ENCODE measurements around the gene GPX4.
A peak's percentile ranks its signal among the peaks of the same experiment; 100 is the strongest.

The GPX4 gene

DNA sequence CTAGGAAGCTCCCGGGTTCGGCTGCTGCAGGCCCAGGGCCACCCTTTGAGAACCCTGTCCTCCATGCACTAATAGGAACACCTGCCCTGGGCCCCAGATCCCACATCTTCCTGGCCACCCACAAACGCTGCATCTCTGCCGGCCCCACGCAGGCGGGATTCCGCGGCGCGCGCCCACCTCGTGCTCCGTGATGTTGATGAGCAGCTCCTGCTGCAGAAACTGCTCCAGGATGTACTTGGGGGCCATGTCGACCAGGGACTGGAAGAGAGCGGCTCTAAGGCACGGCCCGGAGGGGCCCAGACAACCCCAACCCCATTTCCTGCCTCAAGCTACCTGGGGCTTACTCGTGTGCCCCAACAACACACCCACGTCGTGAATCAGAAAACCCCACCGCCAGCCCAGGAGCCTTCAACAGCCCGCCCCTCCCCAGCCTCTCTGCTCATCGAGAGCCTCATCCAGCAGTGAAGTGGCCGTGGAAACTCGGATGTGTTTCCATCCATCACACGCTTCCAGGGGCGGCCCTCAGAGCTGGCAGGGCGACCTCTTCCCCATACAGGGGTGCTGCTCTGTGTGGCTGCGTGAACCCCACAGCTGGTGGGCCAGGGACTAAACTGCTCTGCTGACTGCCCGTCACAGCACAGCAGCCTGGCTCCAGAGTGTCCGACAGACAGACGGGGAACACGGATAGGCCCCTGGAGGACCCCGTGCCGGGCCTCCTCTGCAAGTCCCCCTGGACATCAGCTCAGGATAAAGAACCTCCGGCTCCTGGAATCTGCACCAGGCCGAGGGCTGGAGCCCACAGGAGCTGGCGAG, 12.9 kb upstream of the GPX4 start:
- no peak overlapping the region for H3K4me2 ChIP-seq (ENCODE audit: insufficient read depth, low read length)
- H3K9me3 ChIP-seq (ENCODE audit: insufficient read depth, low read length, severe bottlenecking), result no peaks in the 10 kb centered on the region
- peaks cover 38% of the 10 kb centered on the region for H3K79me2 ChIP-seq (ENCODE audit: insufficient read depth, low read length)
- ATAC-seq (ENCODE audit: insufficient read depth, low read depth) (no peak), DNase-seq (no peak)
- no peak overlapping the region for H3K4me3 ChIP-seq (ENCODE audit: low read depth in 1 of 2, low read length in 2 of 2)
- TF ChIP-seq CTCF (IDR thresholded peaks at IDR 0.05; ENCODE audit: borderline replicate concordance, extremely low read depth, low read length, poor library complexity, severe bottlenecking), result no peak
- TF ChIP-seq EZH2 (IDR thresholded peaks at IDR 0.05; ENCODE audit: borderline replicate concordance, low read depth, low read length, severe bottlenecking), result no peak
- peaks cover 52% of the 10 kb centered on the region for H4K20me1 ChIP-seq (ENCODE audit: insufficient read depth, low read length)
- H3K9ac ChIP-seq (ENCODE audit: low read depth, low read length), result no peak overlapping the region
- H3K27me3 ChIP-seq (ENCODE audit: insufficient read depth, low read length, poor library complexity), result no peaks in the 10 kb centered on the region
- H3K36me3 ChIP-seq (ENCODE audit: insufficient read depth, low read length), result peaks cover 72% of the 10 kb centered on the region
- H3K4me1 ChIP-seq (ENCODE audit: insufficient read depth, low read length), result peaks cover 24% of the 10 kb centered on the region
- H3K27ac ChIP-seq (ENCODE audit: low read length), result no peak overlapping the region
- H2AFZ ChIP-seq (ENCODE audit: low read depth, low read length), result no peak overlapping the region

DNA sequence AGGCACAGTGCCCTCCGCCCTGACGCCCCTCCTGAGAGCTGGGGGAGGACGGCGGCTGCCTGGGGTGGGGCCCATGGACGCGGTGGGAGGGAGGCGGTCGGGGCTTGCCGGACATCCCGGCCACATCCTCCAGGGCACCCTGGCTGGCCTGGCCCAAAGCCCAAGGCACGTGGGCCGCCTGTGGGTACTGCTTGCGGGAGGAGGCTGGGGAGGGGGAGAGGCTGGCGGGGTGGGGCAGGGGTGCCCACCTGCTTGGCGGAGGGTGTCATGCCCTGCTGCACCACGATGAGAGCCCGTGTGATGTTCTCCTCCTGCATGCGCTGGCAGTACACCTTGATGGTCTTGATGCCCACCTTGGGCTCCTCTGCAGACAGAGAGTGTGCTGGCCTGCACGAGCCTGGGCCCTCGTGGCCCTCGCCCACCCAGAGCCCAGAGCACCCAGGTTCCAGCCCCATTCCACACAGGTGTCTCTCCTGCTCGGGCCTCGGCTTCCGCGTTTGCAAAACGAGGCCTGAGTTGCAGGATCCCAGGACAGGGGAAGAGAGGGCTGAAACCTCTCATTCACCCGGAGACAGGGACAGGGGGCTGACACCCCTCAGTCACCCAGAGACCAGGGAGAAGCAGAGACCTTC, 12.1 kb upstream of the GPX4 start:
- DNase-seq, result no peak
- H3K27ac ChIP-seq (ENCODE audit: low read length), result no peak overlapping the region
- no peak for ATAC-seq (ENCODE audit: insufficient read depth, low read depth)
- peaks cover 65% of the 10 kb centered on the region for H3K36me3 ChIP-seq (ENCODE audit: insufficient read depth, low read length)
- H3K9me3 ChIP-seq (ENCODE audit: insufficient read depth, low read length, severe bottlenecking), result no peaks in the 10 kb centered on the region
- no peak overlapping the region for H3K4me3 ChIP-seq (ENCODE audit: low read depth in 1 of 2, low read length in 2 of 2)
- no peak overlapping the region for H3K9ac ChIP-seq (ENCODE audit: low read depth, low read length)
- H3K4me1 ChIP-seq (ENCODE audit: insufficient read depth, low read length), result peaks cover 26% of the 10 kb centered on the region
- H3K4me2 ChIP-seq (ENCODE audit: insufficient read depth, low read length), result no peak overlapping the region
- H2AFZ ChIP-seq (ENCODE audit: low read depth, low read length), result no peak overlapping the region
- no peaks in the 10 kb centered on the region for H3K27me3 ChIP-seq (ENCODE audit: insufficient read depth, low read length, poor library complexity)
- H4K20me1 ChIP-seq (ENCODE audit: insufficient read depth, low read length), result peaks cover 47% of the 10 kb centered on the region
- peaks cover 38% of the 10 kb centered on the region for H3K79me2 ChIP-seq (ENCODE audit: insufficient read depth, low read length)
- TF ChIP-seq EZH2 (IDR thresholded peaks at IDR 0.05; ENCODE audit: borderline replicate concordance, low read depth, low read length, severe bottlenecking) (no peak), CTCF (IDR thresholded peaks at IDR 0.05; ENCODE audit: borderline replicate concordance, extremely low read depth, low read length, poor library complexity, severe bottlenecking) (no peak)

DNA sequence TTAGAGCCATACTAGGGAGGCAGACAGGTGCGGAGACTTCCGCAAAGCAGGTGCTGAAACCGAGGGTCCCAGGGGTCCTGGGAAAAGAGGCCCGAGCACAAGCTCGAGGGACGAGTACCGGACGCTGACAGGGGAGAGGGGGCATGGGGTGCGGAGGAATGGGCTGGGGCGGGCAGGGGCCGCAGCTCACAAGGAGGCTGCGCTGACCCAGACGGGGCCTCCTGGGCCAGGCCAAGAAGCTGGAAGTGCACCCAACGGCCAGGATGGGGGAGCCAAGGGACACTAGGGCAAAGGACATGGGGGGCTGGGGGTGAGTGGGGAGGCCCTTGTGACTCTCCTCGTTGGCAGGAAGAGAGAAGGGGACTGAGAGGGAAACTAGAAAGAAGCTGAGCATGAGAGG, 10.5 kb upstream of the GPX4 start:
- H3K4me3 ChIP-seq (ENCODE audit: low read depth in 1 of 2, low read length in 2 of 2), result peak overlapping the region in 1 of 2 experiments; percentile 99; a peak in 2 of 4 replicates
- H3K36me3 ChIP-seq (ENCODE audit: insufficient read depth, low read length), result peaks cover 50% of the 10 kb centered on the region
- H3K9ac ChIP-seq (ENCODE audit: low read depth, low read length), result peak overlapping the region; percentile 91

More for the DNA sequence above, 10.5 kb upstream of the GPX4 start:
- TF ChIP-seq EZH2 (IDR thresholded peaks at IDR 0.05; ENCODE audit: borderline replicate concordance, low read depth, low read length, severe bottlenecking) (no peak), CTCF (IDR thresholded peaks at IDR 0.05; ENCODE audit: borderline replicate concordance, extremely low read depth, low read length, poor library complexity, severe bottlenecking) (no peak)
- Histone ChIP-seq H3K4me1 (ENCODE audit: insufficient read depth, low read length) (peaks cover 26% of the 10 kb centered on the region), H3K79me2 (ENCODE audit: insufficient read depth, low read length) (peaks cover 38% of the 10 kb centered on the region), H2AFZ (ENCODE audit: low read depth, low read length) (no peak overlapping the region), H3K9me3 (ENCODE audit: insufficient read depth, low read length, severe bottlenecking) (no peaks in the 10 kb centered on the region), H3K4me2 (ENCODE audit: insufficient read depth, low read length) (peak overlapping the region; percentile 99), H3K27me3 (ENCODE audit: insufficient read depth, low read length, poor library complexity) (no peaks in the 10 kb centered on the region), H4K20me1 (ENCODE audit: insufficient read depth, low read length) (peaks cover 42% of the 10 kb centered on the region), H3K27ac (ENCODE audit: low read length) (peak overlapping the region; percentile 72; the same call in 1 of the 2 replicates)
- ATAC-seq (ENCODE audit: insufficient read depth, low read depth) (no peak), DNase-seq (no peak)
